Activated naive CD8-positive, alpha-beta T cell treated with anti-CD3 and anti-CD28 coated beads, Interleukin-2, amount 50 U/mL, for 24 hours (primary cell): ENCODE results near the gene C1orf52.
"Not testable (repeated sequence)": the region's sequence is repeated elsewhere in the genome, so short reads cannot be mapped to it uniquely, and the experiment has no call there.

ENCODE experiments used
- ATAC-seq: fragments of 150-1000 bp; cut with Tn5 transposase; one replicate; pipeline ENCODE4 v1.10.0; 2021
- DNase-seq: peaks from one replicate; pipeline ENCODE4 v3.0.0; 2021
- H3K27ac Mint-ChIP-seq: one replicate; pipeline ENCODE4 v1.8.0; 2021; ENCODE audit warnings: mild to moderate bottlenecking, mixed read lengths
- H3K27me3 Mint-ChIP-seq: one replicate; pipeline ENCODE4 v1.8.0; 2021; ENCODE audit warnings: mixed read lengths
- H3K36me3 Mint-ChIP-seq: one replicate; pipeline ENCODE4 v1.8.0; 2021; ENCODE audit warnings: low read depth, mixed read lengths
- H3K4me1 Mint-ChIP-seq: one replicate; pipeline ENCODE4 v1.8.0; 2021; ENCODE audit warnings: mixed read lengths
- H3K4me3 Mint-ChIP-seq: one replicate; pipeline ENCODE4 v1.8.0; 2021; ENCODE audit warnings: mild to moderate bottlenecking, moderate library complexity, mixed read lengths
- H3K9me3 Mint-ChIP-seq: one replicate; pipeline ENCODE4 v1.8.0; 2021; ENCODE audit warnings: mixed read lengths

C1orf52 gene

DNA sequence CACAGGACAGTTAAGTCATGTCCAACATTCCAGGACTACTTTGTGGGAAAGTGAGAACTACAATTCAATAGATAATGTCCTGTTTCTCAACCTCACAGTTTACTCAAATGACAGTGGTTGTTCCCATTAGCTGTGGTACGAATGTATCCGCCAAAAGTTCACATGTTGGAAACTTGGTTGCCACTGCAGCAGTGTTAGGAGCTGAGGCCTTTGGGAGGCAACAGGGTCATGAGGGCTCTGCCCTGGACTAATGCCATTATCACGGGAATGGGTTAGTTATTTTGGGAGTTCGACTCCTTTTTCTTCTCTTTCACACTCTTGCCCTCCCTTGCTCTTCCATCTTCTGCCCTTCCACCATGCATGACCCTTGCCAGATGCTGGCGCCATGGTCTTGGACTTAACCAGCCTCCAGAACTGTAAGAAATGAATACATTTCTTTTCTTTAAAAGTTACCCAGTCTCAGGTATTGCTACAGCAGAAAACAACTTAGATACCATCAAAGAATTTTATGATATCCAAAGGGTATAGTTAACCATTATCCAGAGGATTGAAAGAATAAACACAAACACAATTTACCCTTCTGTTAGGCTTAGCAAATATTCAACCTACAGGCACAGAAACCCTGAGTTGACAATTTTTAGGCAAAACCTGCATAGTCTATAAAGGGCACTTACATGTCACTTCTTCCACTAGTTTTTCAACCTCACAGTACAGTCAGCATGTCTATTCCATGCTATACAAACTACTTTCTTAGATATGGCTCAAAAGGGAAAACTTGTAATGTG is 9.5 kb upstream of the C1orf52 start:
- no peaks in the 10 kb centered on the region for H3K27me3 Mint-ChIP-seq
- DNase-seq (no peak), ATAC-seq (no peak)
- peaks cover 26% of the 10 kb centered on the region for H3K4me1 Mint-ChIP-seq
- peaks cover 51% of the 10 kb centered on the region for H3K36me3 Mint-ChIP-seq
- H3K9me3 Mint-ChIP-seq = no peaks in the 10 kb centered on the region
- no peak overlapping the region for H3K27ac Mint-ChIP-seq
- H3K4me3 Mint-ChIP-seq = no peak overlapping the region

DNA sequence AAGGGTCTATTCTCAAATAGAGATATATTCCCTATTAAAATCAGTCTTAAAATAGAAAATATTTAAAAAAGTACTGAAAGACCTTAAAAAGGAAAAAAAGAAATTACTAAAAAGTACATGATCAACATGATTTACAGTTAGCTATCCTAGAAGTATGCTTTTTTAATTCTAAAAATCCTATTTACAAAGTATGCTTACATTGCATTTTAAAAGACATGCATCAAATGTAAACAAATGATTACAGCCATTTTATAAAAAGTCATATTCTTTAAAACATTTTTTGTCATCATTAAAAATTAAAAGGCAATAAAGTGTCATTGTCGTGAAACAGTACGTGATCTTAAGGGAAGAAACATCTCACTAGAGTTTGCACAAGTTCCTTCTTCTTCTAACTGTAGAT is 7.9 kb upstream of the C1orf52 start:
- DNase-seq (no peak), ATAC-seq (no peak)
- Mint-ChIP-seq H3K9me3 (no peaks in the 10 kb centered on the region), H3K36me3 (peaks cover 49% of the 10 kb centered on the region), H3K4me3 (no peak overlapping the region), H3K27ac (no peak overlapping the region), H3K27me3 (no peaks in the 10 kb centered on the region), H3K4me1 (peaks cover 11% of the 10 kb centered on the region)

DNA sequence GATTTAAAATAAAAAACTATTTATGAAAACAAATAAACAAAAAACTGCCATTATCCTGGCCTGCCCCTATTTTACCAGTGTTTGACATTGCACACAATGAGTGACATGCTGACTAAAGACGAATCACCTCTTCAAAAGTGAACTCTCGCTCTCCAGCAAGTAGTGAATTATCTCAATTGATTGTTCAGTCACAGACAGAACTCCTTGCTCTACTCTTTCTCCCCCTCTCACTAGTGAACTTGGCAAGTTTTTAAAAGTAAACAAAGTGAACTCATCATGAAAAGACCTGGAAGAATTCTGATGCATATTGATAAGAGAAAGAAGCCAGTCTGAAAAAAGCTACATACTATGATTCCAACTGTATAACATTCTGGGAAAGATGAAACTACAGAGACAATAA is 4.7 kb upstream of the C1orf52 start:
- Mint-ChIP-seq H3K4me1 (peaks cover 6% of the 10 kb centered on the region), H3K9me3 (peaks cover 4% of the 10 kb centered on the region), H3K4me3 (no peak overlapping the region), H3K27ac (no peak overlapping the region), H3K27me3 (no peaks in the 10 kb centered on the region), H3K36me3 (peaks cover 34% of the 10 kb centered on the region)
- no peak for DNase-seq
- ATAC-seq = no peak

DNA sequence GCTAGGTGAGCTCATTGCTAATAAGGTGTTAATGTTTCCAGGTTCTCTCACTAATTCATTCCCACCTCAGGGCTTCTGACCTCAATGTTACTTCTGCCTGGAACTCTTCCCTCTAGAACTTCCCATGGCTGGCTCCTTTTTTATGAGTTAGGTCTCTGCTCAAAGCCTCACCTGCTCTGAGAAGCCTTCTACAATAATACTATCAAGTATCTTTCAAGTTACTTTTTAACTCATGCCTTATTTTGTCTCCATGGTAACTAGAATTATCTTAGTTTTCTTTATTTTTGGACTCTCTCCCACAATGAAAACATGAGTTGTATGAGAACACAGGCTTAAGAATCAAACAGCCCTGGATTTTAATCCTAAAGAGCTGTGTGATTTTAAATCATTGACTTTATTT is 3.5 kb upstream of the C1orf52 start:
- DNase-seq (no peak), ATAC-seq (no peak)
- Mint-ChIP-seq H3K4me3 (no peak overlapping the region), H3K4me1 (peaks cover 12% of the 10 kb centered on the region), H3K9me3 (peaks cover 4% of the 10 kb centered on the region), H3K27ac (no peak overlapping the region), H3K27me3 (no peaks in the 10 kb centered on the region), H3K36me3 (peaks cover 36% of the 10 kb centered on the region)

DNA sequence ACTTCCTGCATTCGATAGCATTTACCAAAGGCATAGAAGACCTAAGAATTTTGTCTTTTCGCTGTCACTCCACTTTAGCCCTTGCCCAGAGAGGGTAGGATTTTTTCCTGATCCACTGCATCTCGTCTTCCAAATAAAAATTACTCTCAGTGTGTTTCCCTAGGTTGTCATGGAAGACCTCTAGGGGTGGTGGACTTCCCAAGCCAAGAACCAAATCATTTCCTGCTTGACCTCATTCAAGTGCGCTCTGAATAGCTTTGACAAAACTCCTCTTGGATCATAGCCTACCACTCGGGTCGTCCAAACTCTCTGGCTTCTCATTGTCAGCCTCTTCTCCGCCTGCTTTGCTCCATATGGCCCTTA is 431 bp upstream of the C1orf52 start:
- Mint-ChIP-seq H3K27me3 (no peaks in the 10 kb centered on the region), H3K9me3 (peaks cover 4% of the 10 kb centered on the region), H3K4me1 (peaks cover 33% of the 10 kb centered on the region), H3K27ac (no peak overlapping the region), H3K4me3 (peak overlapping the region; percentile 95), H3K36me3 (peaks cover 42% of the 10 kb centered on the region)
- ATAC-seq (no peak), DNase-seq (no peak)

DNA sequence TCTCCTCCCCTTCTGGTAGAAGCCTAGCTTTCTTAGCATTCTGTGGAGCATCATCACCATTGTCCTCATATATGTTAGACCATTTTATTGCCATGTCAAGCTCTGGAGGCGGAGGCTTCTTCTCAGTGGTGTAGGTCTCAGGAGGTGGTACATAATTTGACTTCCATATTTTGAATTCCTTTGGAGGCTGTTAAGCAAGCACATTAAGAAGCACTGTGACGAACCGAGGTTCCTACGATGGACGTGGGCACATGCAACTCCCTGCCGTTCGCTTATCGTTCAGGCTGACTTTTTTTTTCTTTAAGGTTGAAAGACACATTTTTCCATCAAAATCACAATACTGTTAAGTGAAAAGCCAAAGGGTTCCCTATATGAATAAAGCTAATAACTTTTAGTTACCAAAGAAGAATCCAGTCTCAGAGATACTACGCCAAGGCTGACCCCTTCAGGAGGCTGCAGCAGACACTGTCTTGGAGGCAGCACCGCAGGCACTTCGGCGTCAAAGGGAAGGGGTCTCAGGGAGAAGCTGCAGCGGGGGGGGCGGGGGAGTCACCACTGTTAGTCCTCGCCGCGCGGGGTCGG is 835 bp downstream of the C1orf52 start:
- H3K27ac Mint-ChIP-seq = peak overlapping the region; percentile 92
- no peaks in the 10 kb centered on the region for H3K27me3 Mint-ChIP-seq
- H3K4me1 Mint-ChIP-seq = peaks cover 39% of the 10 kb centered on the region
- DNase-seq = no peak
- H3K4me3 Mint-ChIP-seq = peak overlapping the region; percentile 95
- H3K36me3 Mint-ChIP-seq = peaks cover 39% of the 10 kb centered on the region
- H3K9me3 Mint-ChIP-seq = peaks cover 4% of the 10 kb centered on the region
- ATAC-seq = no peak

DNA sequence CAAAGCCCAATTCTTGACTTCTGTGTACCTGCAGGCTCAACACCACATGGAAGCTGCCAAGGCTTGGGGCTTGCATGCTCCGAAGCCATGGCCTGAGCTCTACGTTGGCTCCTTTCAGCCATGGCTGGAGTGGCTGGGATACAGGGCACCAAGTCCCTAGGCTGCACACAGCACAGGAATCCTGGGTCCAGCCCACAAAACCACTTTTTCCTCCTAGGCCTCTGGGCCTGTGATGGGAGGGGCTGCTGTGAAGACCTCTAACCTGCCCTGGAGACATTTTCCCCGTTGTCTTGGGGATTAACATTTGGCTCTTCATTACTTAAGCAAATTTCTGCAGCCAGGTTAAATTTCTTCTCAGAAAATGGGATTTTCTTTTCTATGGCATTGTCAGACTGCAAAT is 10.4 kb downstream of the C1orf52 start:
- not testable (repeated sequence) for H3K27ac Mint-ChIP-seq, H3K9me3 Mint-ChIP-seq, H3K4me1 Mint-ChIP-seq, DNase-seq, H3K27me3 Mint-ChIP-seq, ATAC-seq, H3K4me3 Mint-ChIP-seq
- H3K36me3 Mint-ChIP-seq = peaks cover 23% of the 10 kb centered on the region

DNA sequence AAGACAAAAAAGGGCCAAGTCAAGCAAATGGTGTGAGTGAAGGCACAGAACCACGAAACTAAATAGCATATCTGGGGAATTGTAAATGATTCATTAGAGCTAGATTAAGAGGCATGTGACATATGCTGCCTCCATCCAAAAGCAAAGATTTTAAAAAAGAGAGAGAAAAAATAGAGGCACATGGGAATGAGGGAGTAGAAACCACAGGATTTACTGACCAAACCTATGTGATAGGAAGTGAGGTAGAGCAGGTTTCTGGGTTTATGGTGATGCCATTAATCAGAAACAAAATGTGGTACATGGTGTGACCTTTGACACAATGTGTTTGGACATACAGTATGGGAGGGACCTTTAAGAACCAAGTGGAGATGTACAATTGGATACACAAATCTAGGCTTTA is 13.6 kb downstream of the C1orf52 start:
- ATAC-seq (no peak), DNase-seq (no peak)
- Mint-ChIP-seq H3K9me3 (peaks cover 7% of the 10 kb centered on the region), H3K27ac (no peak overlapping the region), H3K27me3 (no peaks in the 10 kb centered on the region), H3K4me3 (no peak overlapping the region), H3K36me3 (peaks cover 15% of the 10 kb centered on the region), H3K4me1 (peaks cover 5% of the 10 kb centered on the region)

DNA sequence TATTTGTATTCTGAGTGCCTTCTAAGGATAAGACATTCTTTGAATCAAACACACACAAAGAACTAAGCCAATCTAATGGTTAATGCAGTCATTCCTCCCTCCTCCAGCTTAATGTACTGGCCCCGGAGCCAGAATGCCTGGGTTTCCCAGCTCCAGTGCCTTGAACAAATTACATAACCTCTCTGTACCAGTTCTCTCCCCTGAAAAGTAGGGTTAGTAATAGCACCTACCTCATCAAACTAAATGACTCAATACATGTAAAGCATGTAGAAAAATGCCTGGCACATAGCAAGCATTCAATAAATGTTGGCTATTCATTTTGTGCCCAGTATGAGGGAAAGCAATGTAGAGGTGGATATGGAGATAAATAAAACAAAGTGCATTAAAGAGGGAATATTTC is 14.0 kb downstream of the C1orf52 start:
- Mint-ChIP-seq H3K4me1 (peaks cover 9% of the 10 kb centered on the region), H3K9me3 (peaks cover 7% of the 10 kb centered on the region), H3K36me3 (peaks cover 11% of the 10 kb centered on the region), H3K4me3 (no peak overlapping the region), H3K27me3 (no peaks in the 10 kb centered on the region), H3K27ac (no peak overlapping the region)
- no peak for DNase-seq
- ATAC-seq = no peak

DNA sequence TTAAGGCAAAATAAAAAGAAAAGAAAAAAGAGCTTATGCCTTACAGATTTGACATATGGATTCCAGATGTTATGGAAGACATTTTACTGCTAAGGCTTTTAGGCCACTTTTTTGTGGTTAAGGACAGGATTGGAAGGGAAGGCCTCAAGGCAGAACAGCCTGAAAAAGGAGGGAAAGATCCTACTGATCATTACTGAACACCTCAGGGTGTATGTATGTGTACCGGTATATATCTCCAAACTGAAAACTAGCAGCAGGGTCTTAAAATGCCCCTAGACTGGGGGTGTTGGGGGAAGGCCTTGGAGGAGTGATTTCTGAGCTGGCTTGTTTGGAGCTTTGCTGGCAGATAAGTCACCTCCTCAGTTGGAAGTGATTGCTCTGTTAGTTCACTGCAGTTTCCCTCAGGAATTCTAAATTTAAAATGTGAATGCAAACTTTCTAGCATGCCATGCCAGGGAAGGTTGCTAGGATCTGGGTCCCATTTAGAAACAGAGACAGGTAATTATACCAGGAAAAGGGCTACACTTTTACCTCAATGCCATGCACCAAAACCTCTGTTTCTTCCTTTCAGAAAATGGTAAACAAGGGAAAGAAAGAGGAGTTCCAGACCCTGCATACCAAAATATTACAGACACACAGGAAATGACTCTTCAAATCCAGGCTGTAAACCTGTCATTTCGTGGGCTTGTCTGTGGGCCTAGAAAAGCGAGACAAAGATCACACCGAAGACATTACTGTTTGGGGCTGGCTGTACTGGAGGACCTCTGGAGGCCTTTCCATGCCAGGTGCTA is 15.0 kb downstream of the C1orf52 start:
- DNase-seq (no peak), ATAC-seq (no peak)
- H3K36me3 Mint-ChIP-seq = peaks cover 2% of the 10 kb centered on the region
- no peak overlapping the region for H3K4me3 Mint-ChIP-seq
- H3K27me3 Mint-ChIP-seq = no peaks in the 10 kb centered on the region
- no peak overlapping the region for H3K27ac Mint-ChIP-seq
- peaks cover 3% of the 10 kb centered on the region for H3K9me3 Mint-ChIP-seq
- peaks cover 10% of the 10 kb centered on the region for H3K4me1 Mint-ChIP-seq

DNA sequence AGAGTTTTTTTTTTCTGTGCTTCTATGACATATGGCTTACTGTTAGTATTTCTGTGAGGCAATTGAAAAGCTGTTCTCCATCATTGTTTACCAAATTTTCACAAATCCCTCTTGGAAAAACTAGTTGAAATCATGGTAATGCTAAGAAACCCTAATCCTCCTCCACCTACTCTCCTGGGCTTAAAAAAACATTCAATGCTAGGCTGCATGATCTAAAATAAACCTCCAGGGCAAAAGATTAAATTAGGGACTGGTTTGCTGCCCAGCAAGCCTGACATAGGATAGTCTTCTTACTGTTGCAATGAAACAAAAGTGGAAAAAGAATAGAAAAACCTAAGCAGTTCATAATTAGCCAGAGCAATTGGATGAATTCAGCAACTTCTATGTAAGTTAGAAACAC is 16.1 kb downstream of the C1orf52 start:
- Mint-ChIP-seq H3K9me3 (no peaks in the 10 kb centered on the region), H3K27ac (no peak overlapping the region), H3K4me1 (peaks cover 10% of the 10 kb centered on the region), H3K27me3 (no peaks in the 10 kb centered on the region), H3K36me3 (no peaks in the 10 kb centered on the region), H3K4me3 (no peak overlapping the region)
- ATAC-seq (no peak), DNase-seq (no peak)

DNA sequence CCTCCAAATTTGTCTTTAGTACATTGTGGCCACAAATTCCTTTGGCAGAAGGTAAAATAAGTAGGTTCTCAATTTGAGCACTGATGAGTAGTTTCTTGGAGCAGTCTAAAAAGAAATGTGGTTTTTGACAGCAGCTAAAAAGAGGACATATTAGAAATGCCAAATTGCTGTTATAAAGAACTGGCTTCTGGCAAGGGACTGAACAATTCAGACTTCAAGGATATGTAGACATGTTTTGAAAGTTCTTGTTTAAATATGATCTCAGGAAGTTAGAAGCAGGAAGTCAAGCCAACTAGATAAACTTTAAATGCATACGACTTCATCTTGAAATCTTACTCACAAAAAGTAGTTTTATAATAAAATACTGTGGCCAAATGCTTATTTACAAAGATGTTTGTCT is 18.8 kb downstream of the C1orf52 start:
- DNase-seq (no peak), ATAC-seq (no peak)
- no peaks in the 10 kb centered on the region for H3K36me3 Mint-ChIP-seq
- H3K4me3 Mint-ChIP-seq = no peak overlapping the region
- no peak overlapping the region for H3K27ac Mint-ChIP-seq
- H3K27me3 Mint-ChIP-seq = no peaks in the 10 kb centered on the region
- peaks cover 10% of the 10 kb centered on the region for H3K4me1 Mint-ChIP-seq
- H3K9me3 Mint-ChIP-seq = no peaks in the 10 kb centered on the region

DNA sequence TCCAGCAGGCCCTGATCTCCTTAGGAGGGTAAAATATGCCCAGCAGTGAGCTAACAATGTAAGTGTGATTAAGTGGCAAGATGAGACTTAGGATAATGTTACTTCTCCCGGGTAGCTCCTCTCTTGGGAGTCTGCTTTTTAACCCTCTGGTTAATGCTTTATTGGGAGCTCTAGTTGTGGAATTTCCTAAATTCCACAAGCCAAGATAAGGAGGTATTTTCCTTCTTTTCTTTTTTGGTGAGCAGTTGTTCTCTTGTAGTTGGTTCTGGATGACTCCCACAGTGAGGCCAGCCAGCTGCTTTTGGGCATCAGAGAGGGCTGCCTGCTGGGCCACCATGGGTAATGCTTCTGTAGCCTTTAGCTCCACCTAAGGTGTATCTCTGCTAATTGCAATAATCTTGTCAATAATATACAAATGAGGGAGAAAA is 19.3 kb downstream of the C1orf52 start:
- H3K4me3 Mint-ChIP-seq = no peak overlapping the region
- no peak for DNase-seq
- no peaks in the 10 kb centered on the region for H3K9me3 Mint-ChIP-seq
- H3K27ac Mint-ChIP-seq = no peak overlapping the region
- no peaks in the 10 kb centered on the region for H3K27me3 Mint-ChIP-seq
- H3K36me3 Mint-ChIP-seq = no peaks in the 10 kb centered on the region
- ATAC-seq = peak; percentile 72
- peaks cover 10% of the 10 kb centered on the region for H3K4me1 Mint-ChIP-seq

DNA sequence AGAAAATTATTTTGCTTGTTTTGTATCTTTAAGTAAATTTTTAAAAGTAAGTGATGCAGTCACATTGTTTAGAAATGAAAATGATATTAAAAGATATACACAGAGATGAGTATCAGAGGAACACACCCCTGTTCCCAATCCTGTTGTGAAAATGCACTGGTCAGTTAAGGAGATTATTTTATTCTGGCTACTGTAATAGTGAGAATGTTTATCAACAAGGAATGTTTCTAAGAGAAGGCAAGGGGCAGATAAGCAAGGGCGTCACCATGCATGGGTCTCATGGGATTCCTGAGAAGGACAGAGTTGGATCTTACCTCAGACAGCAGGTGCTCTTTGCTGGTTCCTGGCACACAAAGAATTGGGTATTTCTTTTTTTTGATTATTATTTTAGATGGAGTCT is 21.8 kb downstream of the C1orf52 start:
- H3K9me3 Mint-ChIP-seq = no peaks in the 10 kb centered on the region
- H3K4me1 Mint-ChIP-seq = peaks cover 10% of the 10 kb centered on the region
- H3K27ac Mint-ChIP-seq = no peak overlapping the region
- ATAC-seq (no peak), DNase-seq (no peak)
- H3K36me3 Mint-ChIP-seq = no peaks in the 10 kb centered on the region
- no peak overlapping the region for H3K4me3 Mint-ChIP-seq
- H3K27me3 Mint-ChIP-seq = no peaks in the 10 kb centered on the region
